HepG2 (cell line): ENCODE data around the gene PPP2R2C. TPM values are rescaled to one million over a fixed set of nuclear protein-coding genes. Genes with fewer than 3 reads are reported as not detected.

Experiments
- DZIP1 ChIP-seq: sonication (generic); formaldehyde crosslinking; IDR thresholded peaks from 2 replicates; pipeline ENCODE4 v1.5.0; 2020; ENCODE audit warnings: mild to moderate bottlenecking, missing genetic modification reagents
- KIAA2018 ChIP-seq: sonication (generic); formaldehyde crosslinking; IDR thresholded peaks from 2 replicates; pipeline ENCODE4 v1.5.0; 2020; ENCODE audit warnings: mild to moderate bottlenecking, missing genetic modification reagents, borderline replicate concordance
- KLF9 ChIP-seq: IDR thresholded peaks from 2 replicates; pipeline ENCODE4 v1.6.1; 2016; ENCODE audit warnings: low read depth
- MNT ChIP-seq: fragments of 450-650 bp; IDR thresholded peaks from 2 replicates; pipeline ENCODE4 v1.6.1; 2016
- ONECUT2 ChIP-seq: sonication (generic); formaldehyde crosslinking; IDR thresholded peaks from 2 replicates; pipeline ENCODE4 v1.4.0; 2020; ENCODE audit warnings: missing genetic modification reagents
- PITX1 ChIP-seq: sonication (generic); formaldehyde crosslinking; IDR thresholded peaks from 2 replicates; pipeline ENCODE4 v1.5.1; 2020; ENCODE audit warnings: mild to moderate bottlenecking, missing genetic modification reagents
- SIN3A ChIP-seq: IDR thresholded peaks from 2 replicates; pipeline ENCODE4 v1.6.1; 2011; ENCODE audit warnings: low read depth, mild to moderate bottlenecking, control low read depth, low read length, borderline replicate concordance
- TAF1 ChIP-seq: sonication (generic); formaldehyde crosslinking; IDR thresholded peaks from 2 replicates; pipeline ENCODE4 v1.4.0; 2020; ENCODE audit warnings: missing genetic modification reagents
- YY1 ChIP-seq: IDR thresholded peaks from 2 replicates; pipeline ENCODE4 v1.6.1; 2011; ENCODE audit warnings: low read length, low read depth, moderate library complexity, mild to moderate bottlenecking; ENCODE audit not compliant: insufficient read depth, insufficient replicate concordance
- ZFYVE20 ChIP-seq: sonication (generic); formaldehyde crosslinking; IDR thresholded peaks from 2 replicates; pipeline ENCODE4 v1.8.0; 2023; ENCODE audit warnings: low read depth, mild to moderate bottlenecking, moderate library complexity, missing genetic modification reagents, borderline replicate concordance
- ZNF143 ChIP-seq: sonication (generic); formaldehyde crosslinking; IDR thresholded peaks from 2 replicates; pipeline ENCODE4 v1.4.0; 2020; ENCODE audit warnings: missing genetic modification reagents
- ZNF224 ChIP-seq: sonication (generic); formaldehyde crosslinking; IDR thresholded peaks from 2 replicates; pipeline ENCODE4 v1.5.0; 2020; ENCODE audit warnings: mild to moderate bottlenecking, missing genetic modification reagents
- ZNF503 ChIP-seq: sonication (generic); formaldehyde crosslinking; IDR thresholded peaks from 2 replicates; pipeline ENCODE4 v1.4.0; 2020; ENCODE audit warnings: missing genetic modification reagents
- ZNF619 ChIP-seq: sonication (generic); formaldehyde crosslinking; IDR thresholded peaks from 2 replicates; pipeline ENCODE4 v1.4.0; 2020; ENCODE audit warnings: mild to moderate bottlenecking, missing genetic modification reagents
- polyA plus RNA-seq, 8 experiments: library from polyadenylated mRNA; depleted of rRNA in 3 of 8; stranded (reverse) in 7 of 8; unstranded in 1 of 8; fragments of >200 nt; fragmentation: Illumina TruSeq in 4 of 8; extraction: Trizol in 4 of 8; gene quantifications; 2 replicates each; pipeline versions ENCODE4 v1.2.1 to v1.2.3, GENCODE V29; 2011 to 2016; ENCODE audit warnings: low read depth in 4 of 8, missing spikeins in 1 of 8, mixed read lengths in 1 of 8; ENCODE audit not compliant: insufficient read depth in 1 of 8
- total RNA-seq, 5 experiments: library from RNA; depleted of rRNA; stranded (reverse); fragments of >200 nt; fragmentation: Illumina TruSeq; extraction: Trizol; gene quantifications; 2 replicates each; pipeline ENCODE4 v1.2.3, GENCODE V29; 2016; ENCODE audit warnings: low read depth in 1 of 5

PPP2R2C gene
- total and polyA plus RNA-seq, 2 of the 13 experiments (the other 11 are each of a cell fraction or from before 2014, with no cell fraction given), result 0.60 to 8.6 TPM

GRCh38 chr4:6308899-6309643, 163.3 kb downstream of the PPP2R2C start (continued):
- TF ChIP-seq KIAA2018 (CRISPR knock-in tag) (no peak), SIN3A (0 out of 2 replicates have a peak, but pooled peaks have one; percentile 24), ZFYVE20 (CRISPR knock-in tag) (no peak), ZNF503 (CRISPR knock-in tag) (no peak; the same call in 1 of the 2 replicates), ZNF224 (CRISPR knock-in tag) (no peak), KLF9 (CRISPR knock-in tag) (no peak), MNT (no peak; the same call in 1 of the 2 replicates), ZNF143 (CRISPR knock-in tag) (0 out of 2 replicates have a peak, but pooled peaks have one; percentile 15), ZNF619 (CRISPR knock-in tag) (peak; percentile 50; the same call in 1 of the 2 replicates), PITX1 (CRISPR knock-in tag) (no peak; the same call in 1 of the 2 replicates), TAF1 (CRISPR knock-in tag) (peak; percentile 30; the same call in 1 of the 2 replicates), DZIP1 (CRISPR knock-in tag) (no peak), ONECUT2 (CRISPR knock-in tag) (peak; percentile 73), YY1 (peak; percentile 39)
